ENCODE data around the gene ESF1.

DNA sequence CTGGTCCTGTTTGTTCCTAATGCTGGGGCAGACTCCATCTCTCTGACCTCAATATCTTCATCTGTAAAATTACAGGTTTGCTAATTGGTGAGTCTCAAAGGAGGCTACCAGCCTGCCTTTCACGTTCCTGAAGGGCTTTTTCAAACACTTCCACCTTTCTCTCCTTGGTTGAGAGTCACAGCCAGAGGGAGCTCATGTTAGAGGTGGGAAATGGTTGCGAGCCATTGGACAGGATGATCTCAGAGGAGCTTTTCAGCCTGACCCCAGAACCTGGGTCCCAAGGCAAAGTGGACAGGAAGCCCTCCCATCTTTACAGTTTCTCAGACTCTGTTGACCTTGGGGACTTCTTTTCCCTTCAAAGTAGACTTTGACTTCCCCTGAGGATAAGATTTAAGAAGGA lies 37.7 kb upstream of the ESF1 start:
- TF ChIP-seq, protein P1, sequence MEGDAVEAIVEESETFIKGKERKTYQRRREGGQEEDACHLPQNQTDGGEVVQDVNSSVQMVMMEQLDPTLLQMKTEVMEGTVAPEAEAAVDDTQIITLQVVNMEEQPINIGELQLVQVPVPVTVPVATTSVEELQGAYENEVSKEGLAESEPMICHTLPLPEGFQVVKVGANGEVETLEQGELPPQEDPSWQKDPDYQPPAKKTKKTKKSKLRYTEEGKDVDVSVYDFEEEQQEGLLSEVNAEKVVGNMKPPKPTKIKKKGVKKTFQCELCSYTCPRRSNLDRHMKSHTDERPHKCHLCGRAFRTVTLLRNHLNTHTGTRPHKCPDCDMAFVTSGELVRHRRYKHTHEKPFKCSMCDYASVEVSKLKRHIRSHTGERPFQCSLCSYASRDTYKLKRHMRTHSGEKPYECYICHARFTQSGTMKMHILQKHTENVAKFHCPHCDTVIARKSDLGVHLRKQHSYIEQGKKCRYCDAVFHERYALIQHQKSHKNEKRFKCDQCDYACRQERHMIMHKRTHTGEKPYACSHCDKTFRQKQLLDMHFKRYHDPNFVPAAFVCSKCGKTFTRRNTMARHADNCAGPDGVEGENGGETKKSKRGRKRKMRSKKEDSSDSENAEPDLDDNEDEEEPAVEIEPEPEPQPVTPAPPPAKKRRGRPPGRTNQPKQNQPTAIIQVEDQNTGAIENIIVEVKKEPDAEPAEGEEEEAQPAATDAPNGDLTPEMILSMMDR (conservative IDR thresholded peaks at IDR 0.05) = no peak
- no peak for TF ChIP-seq EZH2 (IDR thresholded peaks at IDR 0.05; ENCODE audit: low read depth)
